Peyer's patch (tissue), 4 donors: ENCODE results near the gene GLDN.

Experiments used
- CTCF ChIP-seq, 6 experiments: fragments of 450-650 bp in 4 of 6; fragments of 200-600 bp in 2 of 6; sonication (generic) in 1 of 6; IDR thresholded peaks; one replicate each; pipeline ENCODE4 v1.5.1; 2017 to 2019; ENCODE audit warnings: antibody characterized with exemption in 6 of 6, mild to moderate bottlenecking in 3 of 6, moderate library complexity in 1 of 6
- POLR2A ChIP-seq, 2 donors: fragments of 450-650 bp; IDR thresholded peaks; one replicate each; pipeline ENCODE4 v1.5.1; 2017; ENCODE audit warnings: antibody characterized with exemption in 2 of 2, mild to moderate bottlenecking in 2 of 2, moderate library complexity in 2 of 2

DNA sequence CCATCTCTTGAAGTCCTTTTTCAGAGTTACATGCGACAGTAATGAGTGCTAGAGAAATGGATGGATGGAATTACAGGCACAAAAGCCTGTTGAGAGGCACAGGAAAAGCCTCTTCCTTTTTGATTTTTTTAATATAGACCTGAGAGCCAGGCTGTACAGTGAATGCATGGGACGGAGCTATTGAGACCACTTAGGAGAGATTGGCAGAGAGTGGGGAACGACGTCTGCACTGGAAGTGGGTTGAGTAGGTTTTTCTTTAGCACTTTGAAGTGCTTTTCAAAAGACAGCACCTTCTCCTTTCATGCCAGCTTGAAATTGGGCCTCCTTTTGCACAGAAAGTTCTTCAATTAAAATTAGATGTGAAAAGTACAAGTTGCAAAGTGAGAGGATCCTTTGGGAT is 37.0 kb downstream of the GLDN start:
- TF ChIP-seq POLR2A (IDR thresholded peaks at IDR 0.05) (no peak), CTCF (IDR thresholded peaks at IDR 0.05) (no peak)
